Liver (tissue), 3 donors: ENCODE data around the gene FAM78A.

ENCODE experiments used
- FOXA1 ChIP-seq: IDR thresholded peaks from 2 replicates; pipeline ENCODE4 v1.6.1; 2016; ENCODE audit warnings: antibody characterized with exemption
- FOXA2 ChIP-seq: IDR thresholded peaks from 2 replicates; pipeline ENCODE4 v1.6.1; 2016; ENCODE audit warnings: antibody characterized with exemption
- GABPA ChIP-seq, 2 donors: IDR thresholded peaks in 1 of 2; conservative IDR thresholded peaks in 1 of 2; 2 replicates each; pipeline ENCODE4 v1.6.1; 2016; ENCODE audit warnings: antibody characterized with exemption in 2 of 2, mild to moderate bottlenecking in 1 of 2, moderate library complexity in 1 of 2
- JUND ChIP-seq, 2 donors: IDR thresholded peaks; 2 replicates each; pipeline ENCODE4 v1.6.1; 2016; ENCODE audit warnings: antibody characterized with exemption in 2 of 2
- RAD21 ChIP-seq, 2 donors: IDR thresholded peaks; 2 replicates each; pipeline ENCODE4 v1.6.1; 2016; ENCODE audit warnings: antibody characterized with exemption in 2 of 2, mild to moderate bottlenecking in 2 of 2
- RXRA ChIP-seq, 2 donors: IDR thresholded peaks; 2 replicates each; pipeline ENCODE4 v1.6.1; 2017 to 2018; ENCODE audit warnings: antibody characterized with exemption in 2 of 2, mild to moderate bottlenecking in 1 of 2
- TAF1 ChIP-seq: conservative IDR thresholded peaks from 2 replicates; pipeline ENCODE4 v1.6.1; 2016; ENCODE audit warnings: antibody characterized with exemption, mild to moderate bottlenecking
- TF ChIP-seq, protein P1 (sequence below): IDR thresholded peaks from 2 replicates; pipeline ENCODE4 v1.6.1; 2016; ENCODE audit warnings: antibody characterized with exemption, mild to moderate bottlenecking
- TF ChIP-seq, protein P2 (sequence below): fragments of 150-350 bp; IDR thresholded peaks from 2 replicates; pipeline ENCODE4 v1.5.1; 2017; ENCODE audit warnings: improper control_type of control experiment, low read depth, low read length; ENCODE audit not compliant: missing input control
- TF ChIP-seq, protein P3 (sequence below): IDR thresholded peaks from 2 replicates; pipeline ENCODE4 v1.6.1; 2016; ENCODE audit warnings: antibody characterized with exemption
- TF ChIP-seq, protein P4 (sequence below): IDR thresholded peaks from 2 replicates; pipeline ENCODE4 v1.6.1; 2016; ENCODE audit warnings: antibody characterized with exemption
- donor health status: healthy.
- donor health status: healthy.

DNA sequence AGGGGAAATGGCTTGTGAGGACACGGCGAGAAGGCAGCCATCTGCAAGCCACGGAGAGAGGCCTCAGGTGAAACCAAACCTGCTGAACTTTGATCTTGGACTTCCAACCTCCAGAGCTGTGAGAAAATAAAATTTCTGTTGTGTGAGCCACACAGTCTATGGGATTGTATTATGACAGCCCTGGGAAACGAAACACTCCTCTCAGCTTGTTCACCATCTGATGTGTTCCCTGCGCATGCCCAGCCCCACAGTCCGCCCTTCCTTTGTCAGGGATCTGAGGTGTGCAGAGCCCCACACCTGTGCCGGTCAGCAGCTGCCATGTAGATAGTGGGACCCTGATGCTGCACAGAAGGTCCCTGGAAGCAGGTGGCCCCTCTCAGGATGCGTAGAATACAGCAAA lies 47.3 kb upstream of the FAM78A start:
- TF ChIP-seq GABPA (IDR thresholded peaks at IDR 0.05 in 1 of 2, conservative IDR thresholded peaks at IDR 0.05 in 1 of 2): no peak
- TF ChIP-seq, protein P1, sequence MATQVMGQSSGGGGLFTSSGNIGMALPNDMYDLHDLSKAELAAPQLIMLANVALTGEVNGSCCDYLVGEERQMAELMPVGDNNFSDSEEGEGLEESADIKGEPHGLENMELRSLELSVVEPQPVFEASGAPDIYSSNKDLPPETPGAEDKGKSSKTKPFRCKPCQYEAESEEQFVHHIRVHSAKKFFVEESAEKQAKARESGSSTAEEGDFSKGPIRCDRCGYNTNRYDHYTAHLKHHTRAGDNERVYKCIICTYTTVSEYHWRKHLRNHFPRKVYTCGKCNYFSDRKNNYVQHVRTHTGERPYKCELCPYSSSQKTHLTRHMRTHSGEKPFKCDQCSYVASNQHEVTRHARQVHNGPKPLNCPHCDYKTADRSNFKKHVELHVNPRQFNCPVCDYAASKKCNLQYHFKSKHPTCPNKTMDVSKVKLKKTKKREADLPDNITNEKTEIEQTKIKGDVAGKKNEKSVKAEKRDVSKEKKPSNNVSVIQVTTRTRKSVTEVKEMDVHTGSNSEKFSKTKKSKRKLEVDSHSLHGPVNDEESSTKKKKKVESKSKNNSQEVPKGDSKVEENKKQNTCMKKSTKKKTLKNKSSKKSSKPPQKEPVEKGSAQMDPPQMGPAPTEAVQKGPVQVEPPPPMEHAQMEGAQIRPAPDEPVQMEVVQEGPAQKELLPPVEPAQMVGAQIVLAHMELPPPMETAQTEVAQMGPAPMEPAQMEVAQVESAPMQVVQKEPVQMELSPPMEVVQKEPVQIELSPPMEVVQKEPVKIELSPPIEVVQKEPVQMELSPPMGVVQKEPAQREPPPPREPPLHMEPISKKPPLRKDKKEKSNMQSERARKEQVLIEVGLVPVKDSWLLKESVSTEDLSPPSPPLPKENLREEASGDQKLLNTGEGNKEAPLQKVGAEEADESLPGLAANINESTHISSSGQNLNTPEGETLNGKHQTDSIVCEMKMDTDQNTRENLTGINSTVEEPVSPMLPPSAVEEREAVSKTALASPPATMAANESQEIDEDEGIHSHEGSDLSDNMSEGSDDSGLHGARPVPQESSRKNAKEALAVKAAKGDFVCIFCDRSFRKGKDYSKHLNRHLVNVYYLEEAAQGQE: no peak
- TF ChIP-seq FOXA2: no peak
- TF ChIP-seq, protein P2, sequence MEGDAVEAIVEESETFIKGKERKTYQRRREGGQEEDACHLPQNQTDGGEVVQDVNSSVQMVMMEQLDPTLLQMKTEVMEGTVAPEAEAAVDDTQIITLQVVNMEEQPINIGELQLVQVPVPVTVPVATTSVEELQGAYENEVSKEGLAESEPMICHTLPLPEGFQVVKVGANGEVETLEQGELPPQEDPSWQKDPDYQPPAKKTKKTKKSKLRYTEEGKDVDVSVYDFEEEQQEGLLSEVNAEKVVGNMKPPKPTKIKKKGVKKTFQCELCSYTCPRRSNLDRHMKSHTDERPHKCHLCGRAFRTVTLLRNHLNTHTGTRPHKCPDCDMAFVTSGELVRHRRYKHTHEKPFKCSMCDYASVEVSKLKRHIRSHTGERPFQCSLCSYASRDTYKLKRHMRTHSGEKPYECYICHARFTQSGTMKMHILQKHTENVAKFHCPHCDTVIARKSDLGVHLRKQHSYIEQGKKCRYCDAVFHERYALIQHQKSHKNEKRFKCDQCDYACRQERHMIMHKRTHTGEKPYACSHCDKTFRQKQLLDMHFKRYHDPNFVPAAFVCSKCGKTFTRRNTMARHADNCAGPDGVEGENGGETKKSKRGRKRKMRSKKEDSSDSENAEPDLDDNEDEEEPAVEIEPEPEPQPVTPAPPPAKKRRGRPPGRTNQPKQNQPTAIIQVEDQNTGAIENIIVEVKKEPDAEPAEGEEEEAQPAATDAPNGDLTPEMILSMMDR: no peak
- no peak for TF ChIP-seq TAF1
- TF ChIP-seq JUND (IDR thresholded peaks at IDR 0.05): no peak
- TF ChIP-seq RXRA (IDR thresholded peaks at IDR 0.05): no peak
- TF ChIP-seq, protein P3, sequence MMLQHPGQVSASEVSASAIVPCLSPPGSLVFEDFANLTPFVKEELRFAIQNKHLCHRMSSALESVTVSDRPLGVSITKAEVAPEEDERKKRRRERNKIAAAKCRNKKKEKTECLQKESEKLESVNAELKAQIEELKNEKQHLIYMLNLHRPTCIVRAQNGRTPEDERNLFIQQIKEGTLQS: no peak
- no peak for TF ChIP-seq RAD21 (IDR thresholded peaks at IDR 0.05)
- TF ChIP-seq, protein P4, sequence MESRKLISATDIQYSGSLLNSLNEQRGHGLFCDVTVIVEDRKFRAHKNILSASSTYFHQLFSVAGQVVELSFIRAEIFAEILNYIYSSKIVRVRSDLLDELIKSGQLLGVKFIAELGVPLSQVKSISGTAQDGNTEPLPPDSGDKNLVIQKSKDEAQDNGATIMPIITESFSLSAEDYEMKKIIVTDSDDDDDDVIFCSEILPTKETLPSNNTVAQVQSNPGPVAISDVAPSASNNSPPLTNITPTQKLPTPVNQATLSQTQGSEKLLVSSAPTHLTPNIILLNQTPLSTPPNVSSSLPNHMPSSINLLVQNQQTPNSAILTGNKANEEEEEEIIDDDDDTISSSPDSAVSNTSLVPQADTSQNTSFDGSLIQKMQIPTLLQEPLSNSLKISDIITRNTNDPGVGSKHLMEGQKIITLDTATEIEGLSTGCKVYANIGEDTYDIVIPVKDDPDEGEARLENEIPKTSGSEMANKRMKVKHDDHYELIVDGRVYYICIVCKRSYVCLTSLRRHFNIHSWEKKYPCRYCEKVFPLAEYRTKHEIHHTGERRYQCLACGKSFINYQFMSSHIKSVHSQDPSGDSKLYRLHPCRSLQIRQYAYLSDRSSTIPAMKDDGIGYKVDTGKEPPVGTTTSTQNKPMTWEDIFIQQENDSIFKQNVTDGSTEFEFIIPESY: no peak
- TF ChIP-seq FOXA1: no peak
